Islet of Langerhans (tissue), 1 donor: ENCODE measurements around the gene TMBIM6.
"Not testable (repeated sequence)": the region's sequence is repeated elsewhere in the genome, so short reads cannot be mapped to it uniquely, and the experiment has no call there.

Source experiments
- FAIRE-seq: peaks from one replicate; lab custom pipeline; 2011; peaks lifted over from hg19 to GRCh38; lab: Jason Lieb, UNC

Gene TMBIM6

DNA sequence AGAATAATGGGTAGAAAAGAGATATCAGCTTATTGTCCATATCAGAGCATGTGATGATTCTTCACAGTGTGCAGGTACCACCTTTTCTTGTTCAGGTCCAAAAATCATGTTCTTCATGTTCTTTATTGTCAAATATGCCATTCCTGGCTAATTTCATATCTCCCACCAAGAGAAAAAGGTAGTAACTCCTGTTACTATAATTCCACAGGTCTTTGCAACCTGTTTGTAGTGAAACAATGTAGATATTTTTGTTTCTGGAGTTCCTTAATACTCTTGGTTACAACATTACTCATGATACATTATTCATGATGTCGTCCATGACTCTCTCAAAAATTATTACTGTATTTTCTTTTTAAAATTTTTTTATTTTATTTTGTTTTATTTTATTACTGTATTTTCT, 11.3 kb upstream of the TMBIM6 start:
- FAIRE-seq = no peak

DNA sequence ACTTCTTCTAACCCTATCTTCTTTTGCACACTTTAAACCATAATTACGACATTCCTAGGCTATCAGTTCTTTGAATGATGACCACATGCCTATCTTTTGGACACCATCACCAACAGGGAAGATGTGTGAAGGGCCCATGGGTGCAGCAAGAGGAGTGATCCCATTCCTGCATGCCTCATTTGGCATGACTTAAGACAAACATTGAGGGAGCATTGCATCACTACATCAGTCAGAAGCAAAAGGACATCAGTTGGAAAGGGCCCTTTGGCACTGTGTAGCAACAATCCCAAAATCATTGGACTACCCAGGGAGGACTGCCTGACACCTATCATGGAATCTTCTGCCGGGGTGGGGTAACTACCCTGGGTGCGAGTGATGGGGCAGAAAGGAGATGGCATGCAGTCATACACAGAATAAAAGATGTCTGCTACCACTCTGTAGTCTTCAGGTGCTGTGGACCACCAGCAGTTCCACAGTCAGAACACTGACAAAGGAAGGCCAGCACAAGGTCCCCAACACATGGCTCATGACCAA, 10.7 kb upstream of the TMBIM6 start:
- FAIRE-seq = no peak

DNA sequence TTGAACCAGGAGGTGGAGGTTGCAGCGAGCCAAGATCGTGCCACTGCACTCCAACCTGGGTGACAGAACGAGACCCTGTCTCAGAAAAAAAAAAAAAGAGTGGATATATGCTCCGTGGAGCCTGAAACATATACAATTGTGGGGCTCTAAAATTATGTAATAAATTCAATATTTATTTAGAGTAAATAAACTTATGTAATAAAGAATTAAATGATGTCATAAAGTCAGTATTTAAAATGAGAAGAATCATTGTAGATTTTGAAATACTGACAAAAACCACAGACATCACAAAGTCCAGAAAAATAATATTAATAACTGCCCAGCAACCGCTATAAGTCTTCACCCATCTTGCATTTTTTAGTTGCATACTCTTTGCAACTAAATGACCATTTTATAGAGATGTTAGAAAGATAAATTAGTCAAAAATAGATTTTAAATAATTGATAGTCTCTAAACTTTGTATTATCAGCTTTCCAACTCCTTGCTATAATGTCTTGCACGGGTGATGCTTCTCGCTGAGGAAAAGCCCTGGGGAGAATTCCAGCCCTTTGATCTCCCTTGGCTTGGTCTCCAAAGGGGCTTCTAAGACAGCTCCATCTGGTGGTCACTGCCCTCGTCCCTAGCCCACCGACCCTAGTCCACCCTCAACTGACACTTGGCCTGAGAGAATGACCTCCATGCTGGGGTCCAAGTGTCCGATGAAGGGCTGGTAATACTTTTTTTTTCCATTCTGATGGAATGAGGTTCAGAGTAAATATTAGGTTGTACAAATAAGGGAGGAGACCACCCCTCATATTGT, 7.9 kb upstream of the TMBIM6 start:
- no peak for FAIRE-seq

DNA sequence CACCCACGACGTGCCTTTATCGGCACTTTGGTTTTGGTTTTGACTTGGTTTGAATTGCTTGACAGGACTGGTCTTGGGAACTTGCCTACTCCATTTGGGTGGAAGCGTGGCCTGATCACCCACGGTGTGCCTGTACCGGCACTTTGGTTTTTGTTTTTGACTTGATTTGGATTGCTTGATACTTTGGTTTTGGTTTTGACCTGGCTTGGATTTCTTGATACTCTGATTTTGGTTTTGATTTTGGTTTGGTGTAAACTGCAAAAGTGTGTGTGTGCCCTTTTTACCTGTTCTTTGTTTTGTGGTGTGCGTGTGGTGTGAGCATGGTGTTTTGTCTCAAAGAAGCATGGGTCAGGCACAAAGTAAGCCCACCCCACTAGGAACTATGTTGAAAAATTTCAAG, 6.5 kb upstream of the TMBIM6 start:
- FAIRE-seq = not testable (repeated sequence)

DNA sequence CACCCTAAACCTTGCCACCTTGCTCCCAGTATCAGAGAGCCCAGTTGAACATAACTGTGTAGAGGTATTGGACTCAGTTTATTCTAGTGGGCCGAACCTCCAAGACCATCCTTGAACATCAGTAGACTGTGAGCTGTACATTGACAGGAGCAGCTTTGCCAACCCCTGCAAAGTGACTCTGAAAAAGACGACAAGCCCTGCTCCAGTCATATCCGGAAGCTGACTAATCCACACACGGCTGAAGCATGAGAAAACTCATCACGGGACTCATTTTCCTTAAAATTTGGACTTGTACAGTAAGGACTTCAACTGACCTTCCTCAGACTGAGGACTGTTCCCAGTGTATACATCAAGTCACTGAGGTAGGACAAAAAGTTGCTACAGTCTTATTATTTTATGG, 2.6 kb upstream of the TMBIM6 start:
- FAIRE-seq = not testable (repeated sequence)

DNA sequence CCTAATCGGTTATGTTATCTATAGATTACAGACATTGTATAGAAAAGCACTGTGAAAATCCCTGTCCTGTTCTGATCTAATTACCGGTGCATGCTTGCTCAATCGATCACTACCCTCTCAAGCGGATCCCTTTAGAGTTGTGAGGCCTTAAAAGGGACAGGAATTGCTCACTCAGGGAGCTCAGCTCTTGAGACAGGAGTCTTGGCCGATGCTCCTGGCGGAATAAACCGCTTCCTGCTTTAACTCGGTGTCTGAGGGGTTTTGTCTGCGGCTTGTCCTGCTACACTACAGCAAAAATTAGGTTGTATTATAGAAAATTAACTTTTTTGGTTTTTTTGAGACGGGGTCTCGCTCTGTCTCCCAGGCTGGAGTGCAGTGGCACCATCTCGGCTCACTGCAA, 1.1 kb upstream of the TMBIM6 start:
- FAIRE-seq = not testable (repeated sequence)

DNA sequence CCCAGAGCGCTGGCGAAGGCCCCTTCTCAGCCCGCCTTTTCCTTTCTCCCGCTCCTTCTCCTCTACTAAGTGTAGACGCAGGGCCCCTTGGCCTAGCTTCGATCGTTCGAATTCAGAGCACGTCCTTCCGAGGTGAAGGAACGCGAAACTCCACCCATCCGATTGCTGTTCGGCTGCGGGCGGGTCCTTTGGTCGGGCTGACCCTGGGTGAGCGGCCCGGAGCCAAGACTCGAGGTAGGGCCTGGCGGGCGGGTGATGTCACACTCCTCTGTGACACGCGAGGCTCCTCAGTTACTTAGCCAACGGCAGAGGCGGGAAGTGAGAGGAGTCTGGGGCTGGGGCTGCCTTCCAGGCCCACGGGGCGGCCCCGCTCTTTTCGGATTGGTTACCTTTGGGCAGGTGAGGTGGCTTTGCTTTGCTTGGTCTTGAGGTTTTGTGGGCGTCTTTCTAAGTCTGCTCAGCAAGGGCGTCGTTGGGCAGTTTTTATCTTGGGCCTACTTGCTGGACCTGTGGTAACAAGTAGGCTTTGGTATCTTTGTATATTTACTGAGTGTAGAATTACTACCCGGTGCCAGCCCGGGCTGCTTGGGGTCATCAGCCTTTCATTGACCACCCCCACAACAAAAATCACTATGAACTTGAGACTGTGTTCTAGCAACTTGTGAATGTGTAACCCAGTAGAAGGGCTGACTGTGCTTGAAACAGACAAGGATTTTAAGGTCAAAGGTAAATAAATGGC, 694 bp downstream of the TMBIM6 start:
- no peak for FAIRE-seq

DNA sequence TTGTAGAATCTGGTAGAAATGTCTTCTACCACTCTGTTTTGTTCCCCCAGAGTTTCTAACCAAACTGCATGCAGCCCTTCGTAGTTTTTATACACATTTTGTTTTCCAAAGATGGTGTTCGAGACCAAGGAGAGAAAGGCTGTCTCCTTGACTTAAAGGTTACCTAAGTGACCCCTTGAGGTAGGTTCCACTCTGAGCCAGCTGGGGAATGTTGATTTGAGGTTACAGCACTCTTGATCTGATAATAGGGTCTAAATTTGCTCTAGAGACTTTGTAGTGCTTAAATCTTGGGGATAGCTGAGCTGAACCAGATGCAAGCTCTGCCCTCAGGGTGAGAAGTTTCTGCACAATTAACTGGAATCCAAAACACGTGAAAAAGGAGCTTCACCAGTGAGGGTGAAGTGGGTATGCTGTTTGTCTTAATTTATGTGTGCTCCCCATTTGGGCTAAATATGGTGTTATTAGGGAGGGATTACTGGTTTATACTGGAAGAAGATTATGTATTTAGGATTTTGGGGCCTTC, 3.1 kb downstream of the TMBIM6 start:
- no peak for FAIRE-seq

DNA sequence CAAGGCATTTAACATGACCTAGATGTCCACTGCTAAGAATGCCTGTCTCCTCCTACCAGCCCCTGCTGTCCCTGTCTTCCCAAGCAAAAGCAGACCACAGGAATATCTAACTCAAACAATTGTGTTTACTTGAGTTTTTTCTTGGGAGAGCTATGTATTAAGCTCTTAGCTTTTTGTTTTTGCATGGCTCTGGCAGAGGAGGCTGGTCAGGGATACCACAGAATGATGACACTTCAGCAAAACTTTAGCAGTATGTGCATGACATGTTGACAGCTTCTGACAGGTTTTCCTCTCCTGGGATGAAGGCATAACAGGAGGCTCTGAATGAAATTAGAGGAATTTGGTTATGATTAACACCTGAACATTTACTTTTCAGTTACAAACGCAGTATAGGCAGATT, 6.9 kb downstream of the TMBIM6 start:
- no peak for FAIRE-seq

DNA sequence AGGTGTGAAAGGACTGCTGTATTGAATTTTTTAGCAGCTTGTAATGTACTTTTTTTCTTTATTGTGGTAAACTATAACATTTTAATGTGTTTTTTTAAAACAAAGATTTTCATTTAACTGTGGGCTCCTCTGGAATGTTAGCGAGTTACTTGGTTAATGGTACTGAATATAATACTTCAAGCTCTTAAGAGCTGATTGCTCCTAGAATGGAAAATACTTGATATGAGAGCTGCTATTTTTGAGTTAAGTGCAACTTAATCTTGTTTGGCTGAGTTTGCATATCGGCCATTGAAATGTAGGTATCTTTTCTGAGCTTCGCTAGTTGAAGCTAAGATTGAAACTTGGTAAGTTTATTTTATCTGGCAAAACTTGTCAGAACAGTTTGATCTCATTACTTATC, 7.4 kb downstream of the TMBIM6 start:
- no peak for FAIRE-seq

DNA sequence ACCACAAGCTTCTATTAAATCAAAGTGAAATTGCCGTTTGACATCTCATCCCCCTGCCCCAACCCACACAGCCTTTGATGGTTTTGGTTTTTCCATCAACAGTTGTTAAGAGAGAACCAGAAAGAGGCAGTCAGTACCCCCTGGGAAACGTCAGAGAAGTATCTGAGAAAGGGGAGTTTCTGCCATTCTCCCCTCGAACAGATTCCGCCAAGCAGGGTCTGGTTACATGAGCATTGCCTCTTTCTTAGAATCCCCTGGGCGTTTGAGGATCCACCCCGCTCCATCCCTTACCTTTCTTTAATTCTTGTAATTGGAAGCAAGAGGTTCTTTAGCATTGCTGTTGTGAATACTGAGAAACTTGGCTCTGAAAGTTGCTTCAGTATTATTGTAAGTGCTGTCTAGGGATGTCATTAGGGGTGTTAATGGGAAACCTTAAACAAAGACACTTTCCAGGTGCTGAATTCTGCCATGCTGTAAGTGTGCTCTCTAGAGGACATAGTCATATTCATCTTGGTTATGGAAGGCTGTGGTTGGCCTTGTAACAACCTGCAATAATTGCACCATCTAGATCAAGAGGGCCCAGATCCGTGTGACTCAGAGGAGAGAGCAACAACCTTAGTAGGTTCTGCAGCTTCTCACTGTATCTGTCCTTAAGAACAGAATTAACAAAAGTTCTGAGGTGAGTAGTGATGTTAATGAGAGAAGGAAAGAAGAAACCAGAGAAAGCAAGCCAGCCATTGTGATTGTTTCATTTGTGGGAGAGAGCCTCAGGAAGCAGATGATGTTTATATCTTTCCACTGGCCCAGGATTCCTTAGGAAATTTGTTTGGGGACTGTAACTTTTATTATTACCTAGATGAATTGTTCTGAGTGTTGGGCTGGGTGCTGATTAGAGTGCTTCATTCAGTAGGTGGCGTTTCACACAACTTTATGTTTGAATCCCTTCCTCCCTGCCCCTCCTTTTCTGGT, 9.0 kb downstream of the TMBIM6 start:
- FAIRE-seq = no peak

DNA sequence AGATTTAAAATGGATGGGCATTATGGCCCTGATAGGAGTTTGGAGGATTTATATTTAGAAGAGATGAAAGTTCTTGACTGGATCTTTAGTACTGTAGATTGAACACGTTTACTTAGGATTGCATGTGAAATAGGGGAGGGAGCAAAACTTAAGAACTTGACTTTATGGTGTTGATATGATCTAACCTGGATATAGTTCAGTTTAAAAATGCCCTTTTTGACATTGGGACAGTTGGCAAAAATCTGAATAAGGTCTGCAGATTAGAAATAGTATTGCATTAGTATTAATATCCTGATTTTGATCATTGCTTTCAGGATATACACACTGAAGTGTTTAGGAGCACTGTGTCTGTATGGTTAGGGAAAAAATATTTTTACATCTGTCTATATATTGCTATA, 9.6 kb downstream of the TMBIM6 start:
- no peak for FAIRE-seq

DNA sequence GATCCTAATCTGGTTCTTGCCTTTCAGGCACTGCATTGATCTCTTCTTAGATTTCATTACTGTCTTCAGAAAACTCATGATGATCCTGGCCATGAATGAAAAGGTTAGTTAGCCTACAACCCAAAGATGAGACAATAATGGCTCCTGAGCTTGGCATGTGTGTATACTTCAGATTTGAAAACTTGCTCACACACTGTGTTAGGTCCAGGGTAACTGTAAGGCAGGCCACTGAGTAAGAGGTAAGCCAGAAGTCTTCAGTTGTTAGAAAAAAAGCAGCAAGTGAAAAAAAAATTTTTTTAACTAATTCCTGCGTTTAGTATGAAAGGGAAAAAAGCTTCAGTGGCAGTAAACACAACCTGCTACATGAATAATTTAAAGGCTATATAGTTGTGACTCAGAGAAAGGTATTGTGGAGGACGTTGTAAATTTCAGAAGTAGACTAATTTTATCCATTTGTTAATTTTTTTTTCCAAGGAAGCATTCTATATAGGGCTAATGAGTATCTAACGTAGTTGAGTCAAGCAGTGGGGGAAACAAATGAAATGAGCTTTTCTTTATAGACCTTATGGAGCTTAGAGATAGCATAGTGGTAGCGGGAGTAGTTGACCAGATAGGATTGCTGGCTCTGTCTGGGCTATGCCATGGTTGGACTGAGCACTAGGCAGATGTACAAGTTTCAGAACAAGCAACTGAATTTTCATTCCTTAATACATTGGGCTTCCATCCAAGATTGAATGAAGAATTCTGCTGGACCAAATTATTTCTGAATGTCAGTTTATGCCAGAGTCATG, 20.5 kb downstream of the TMBIM6 start:
- FAIRE-seq = no peak

DNA sequence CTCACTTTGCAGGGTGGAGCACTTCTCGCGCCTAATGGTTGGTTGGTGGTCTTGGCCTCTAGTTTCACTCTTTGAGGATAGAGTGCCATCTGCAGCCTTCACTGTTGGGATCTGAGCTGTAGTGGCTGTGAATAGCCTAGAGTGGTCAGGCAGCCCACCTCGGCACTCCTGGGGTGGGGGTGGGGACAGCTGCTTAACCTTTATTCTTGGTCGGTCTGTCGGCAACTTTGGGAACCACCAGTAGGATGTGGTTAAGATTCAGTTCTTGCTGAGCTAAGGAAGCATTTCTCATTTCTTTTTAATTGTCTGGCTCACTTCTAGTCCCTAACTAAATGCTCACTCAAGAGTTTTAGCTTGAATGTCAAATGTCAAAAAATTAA, 21.1 kb downstream of the TMBIM6 start:
- FAIRE-seq = no peak

DNA sequence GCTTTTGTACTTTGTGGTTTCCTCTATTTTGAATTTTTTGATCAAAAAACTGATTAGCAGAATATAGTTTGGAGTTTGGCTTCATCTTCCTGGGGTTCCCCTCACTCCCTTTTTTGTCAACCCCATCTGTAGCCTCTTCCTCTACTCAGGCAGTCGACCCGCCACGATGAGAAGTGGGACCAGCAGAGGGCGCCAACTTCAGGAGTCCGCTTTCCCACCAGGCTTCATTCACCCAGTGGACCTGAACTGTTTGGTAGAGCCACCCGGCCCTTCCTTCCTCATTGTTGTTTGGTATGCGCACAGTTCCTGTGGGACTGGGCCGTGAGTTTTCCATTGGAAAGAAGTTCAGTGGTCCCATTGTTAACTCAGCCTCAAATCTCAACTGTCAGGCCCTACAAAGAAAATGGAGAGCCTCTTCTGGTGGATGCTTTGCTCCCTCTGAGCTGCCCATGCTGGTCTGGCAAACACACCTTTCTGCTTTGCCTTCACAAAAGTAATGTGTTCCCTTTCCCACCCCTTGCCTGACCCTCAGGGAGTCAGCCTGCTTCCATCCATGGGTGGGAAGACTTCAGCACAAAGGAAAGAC, 21.7 kb downstream of the TMBIM6 start:
- no peak for FAIRE-seq

DNA sequence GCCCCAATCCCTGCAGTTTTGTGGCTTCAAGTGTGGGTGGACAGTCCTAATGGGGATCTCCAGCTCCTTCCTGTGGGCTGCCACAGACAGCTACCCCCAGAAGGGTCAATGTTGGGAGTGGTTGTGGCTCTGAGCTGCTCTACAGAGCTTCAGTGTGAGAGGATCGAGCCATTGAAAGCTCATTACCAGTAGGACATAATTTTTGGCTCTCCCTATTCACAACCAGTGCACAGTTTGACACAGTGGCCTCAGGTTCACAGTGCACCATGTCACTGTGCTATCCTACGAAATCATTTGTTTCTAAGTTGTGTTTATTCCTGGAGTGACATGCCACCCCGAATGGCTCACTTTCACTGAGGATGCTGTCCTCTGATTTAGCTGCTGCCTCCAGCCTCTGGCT, 22.8 kb downstream of the TMBIM6 start:
- FAIRE-seq = no peak

DNA sequence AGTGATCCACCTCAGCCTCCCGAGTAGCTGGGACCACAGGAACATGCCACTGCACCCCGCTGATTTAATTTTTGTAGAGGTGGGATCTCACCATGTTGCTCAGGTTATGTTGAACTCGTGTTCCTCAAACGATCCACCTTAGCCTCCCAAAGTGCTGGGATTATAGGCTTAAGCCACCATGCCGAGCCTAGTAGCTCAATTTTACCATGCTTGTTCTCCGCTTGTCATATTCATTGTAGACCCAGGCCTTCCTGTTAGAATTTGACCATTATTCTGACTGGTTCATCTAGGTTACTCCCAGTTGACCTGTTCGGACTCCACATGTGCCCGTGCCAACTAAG, 24.7 kb downstream of the TMBIM6 start:
- FAIRE-seq = no peak

DNA sequence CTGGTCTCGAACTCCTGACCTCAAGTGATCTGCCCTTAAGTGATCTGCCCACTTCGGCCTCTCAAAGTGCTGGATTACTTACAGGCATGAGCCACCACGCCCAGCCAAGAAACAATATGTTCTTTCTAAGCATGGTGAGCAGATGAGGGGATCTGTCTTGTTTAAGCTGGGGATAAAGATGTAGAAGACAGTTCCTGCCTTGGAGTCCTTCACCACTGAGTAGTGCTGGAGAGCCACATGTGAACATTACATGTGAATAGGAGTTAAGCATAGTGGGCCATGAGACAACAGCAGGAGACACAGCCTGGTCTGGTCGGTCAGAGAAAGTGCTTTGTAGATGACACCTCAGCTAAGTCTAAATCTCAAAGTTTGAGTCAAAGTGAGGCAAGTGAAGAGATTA, 26.0 kb downstream of the TMBIM6 start:
- no peak for FAIRE-seq

DNA sequence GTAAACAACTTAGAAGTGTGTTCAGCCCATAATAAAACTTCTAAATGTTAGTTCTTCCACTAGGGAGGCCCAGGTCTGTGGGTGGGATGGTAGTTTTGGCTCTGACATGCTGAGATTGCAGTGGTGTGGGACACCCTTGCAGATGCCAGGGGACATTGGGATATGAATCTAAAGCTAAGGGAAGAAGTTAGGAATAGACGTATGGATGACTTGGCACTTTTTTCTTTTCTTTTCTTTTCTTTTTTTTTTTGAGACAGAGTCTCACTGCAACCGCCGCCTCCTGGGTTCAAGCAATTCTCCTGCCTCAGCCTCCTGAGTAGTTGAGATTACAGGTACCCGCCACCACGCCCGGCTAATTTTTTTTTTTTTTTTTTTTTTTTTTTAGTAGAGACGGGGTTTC, 31.7 kb downstream of the TMBIM6 start:
- FAIRE-seq = not testable (repeated sequence)

DNA sequence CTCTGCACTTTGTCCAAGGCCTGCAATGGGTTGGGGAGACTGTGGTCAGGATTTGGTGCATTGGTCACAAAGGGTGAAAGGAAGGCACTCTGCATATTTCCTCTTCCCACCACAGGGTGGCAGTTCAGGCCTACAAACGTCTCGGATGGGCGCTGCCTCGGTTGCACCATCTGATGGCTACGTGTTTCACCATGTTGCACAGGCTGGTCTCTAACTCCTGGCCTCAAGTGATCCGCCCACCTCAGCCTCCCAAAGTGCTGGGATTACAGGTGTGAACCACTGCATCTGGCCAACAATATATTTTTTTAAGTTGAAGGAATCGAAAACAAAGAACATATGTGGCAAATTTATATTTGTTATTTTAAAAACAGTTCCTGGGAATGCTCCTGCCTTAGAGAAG, 35.1 kb downstream of the TMBIM6 start:
- FAIRE-seq = no peak

DNA sequence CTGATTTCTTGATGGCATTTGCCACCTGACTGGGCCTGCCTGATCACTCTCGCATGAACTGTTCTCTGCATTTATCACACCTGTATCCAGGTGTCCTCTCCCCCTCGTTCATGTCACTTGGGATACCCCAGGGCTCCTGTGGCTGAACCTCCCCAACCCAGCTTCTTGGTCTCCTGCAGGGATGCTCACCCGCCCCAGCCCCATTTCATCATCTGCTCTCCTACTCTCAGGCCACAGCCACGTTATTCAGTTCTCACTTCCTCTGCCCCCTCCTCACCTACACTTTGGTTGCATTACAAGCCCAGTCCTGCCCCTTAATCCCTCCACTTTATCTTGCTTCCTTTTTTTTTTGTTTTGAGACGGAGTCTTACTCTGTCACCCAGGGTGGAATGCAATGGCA, 35.5 kb downstream of the TMBIM6 start:
- no peak for FAIRE-seq
